ENCODE results near the gene VSTM2L. TPM values are rescaled to one million over a fixed set of nuclear protein-coding genes. Genes with fewer than 3 reads are reported as not detected.

Gene VSTM2L
- total and polyA plus RNA-seq, 2 of the 4 experiments (the other 2 are of a cell fraction), result 0.18 to 0.19 TPM

- no TSS peak for BruUV-seq (replicated peaks)
- Histone ChIP-seq H3K79me1 (ENCODE audit: low read depth in 1 of 2, low read length in 2 of 2) (no peaks in the 10 kb centered on the region), H2BK15ac (ENCODE audit: low read depth, low read length) (no peak overlapping the region), H3K4ac (ENCODE audit: low read depth, low read length) (no peak overlapping the region), H3K18ac (ENCODE audit: low read depth, low read length) (no peak overlapping the region), H4K20me1 (ENCODE audit: insufficient read depth, low read length) (peaks cover 13% of the 10 kb centered on the region; the same call in 1 of the 2 replicates), H2AK9ac (replicated peaks; ENCODE audit: low read depth, low read length, poor library complexity) (no peak overlapping the region), H2BK5ac (ENCODE audit: low read depth, low read length, poor library complexity, severe bottlenecking) (no peak overlapping the region), H3K9me1 (ENCODE audit: insufficient read depth, low read length) (peaks cover 6% of the 10 kb centered on the region), H3K14ac (replicated peaks; ENCODE audit: low read depth, low read length) (no peak overlapping the region), H2AFZ (replicated peaks; ENCODE audit: low read length, poor library complexity) (no peak overlapping the region), H2AK5ac (ENCODE audit: low read depth, low read length) (no peak overlapping the region), H3K4me3 (ENCODE audit: insufficient read depth, low read depth, low read length) (no peak overlapping the region), H4K8ac (ENCODE audit: low read depth in 2 of 2, low read length in 2 of 2) (no peak overlapping the region), H2BK120ac (ENCODE audit: low read depth, low read length) (no peak overlapping the region), H4K5ac (ENCODE audit: low read depth, low read length) (no peak overlapping the region), H3K4me2 (ENCODE audit: low read depth, low read length) (no peak overlapping the region), H3K9me3 (ENCODE audit: control insufficient read depth, insufficient read depth, low read length) (no peaks in the 10 kb centered on the region), H3K9ac (ENCODE audit: low read depth, low read length) (no peak overlapping the region), H3K56ac (ENCODE audit: extremely low read depth, insufficient read depth, low read length) (no peak overlapping the region), H3K23ac (ENCODE audit: low read depth, low read length) (no peak overlapping the region), H4K91ac (ENCODE audit: insufficient read depth, low read depth, low read length) (no peak overlapping the region), H3K36me3 (ENCODE audit: control insufficient read depth, insufficient read depth, low read length) (peaks cover 9% of the 10 kb centered on the region), H2BK20ac (ENCODE audit: low read depth, low read length) (no peak overlapping the region), H3K27ac (ENCODE audit: insufficient read depth, low read length) (no peak overlapping the region), H3K4me1 (ENCODE audit: control insufficient read depth, insufficient read depth, low read length) (peaks cover 10% of the 10 kb centered on the region), H3K27me3 (ENCODE audit: control insufficient read depth, insufficient read depth, low read length) (no peaks in the 10 kb centered on the region)
- ChIA-PET CTCF (no interaction called here), POLR2A (ENCODE audit: unreplicated experiment) (no interaction called here)
- dilution Hi-C loops (cut with HindIII; ENCODE audit: low sequenced_read_pairs, unreplicated experiment) (no loop called here), intact Hi-C loops (cut with micrococcal nuclease) (no loop called here), in situ Hi-C loops (cut with MboI; ENCODE audit: low sequenced_read_pairs) (no loop called here)
- TF ChIP-seq FOS (IDR thresholded peaks at IDR 0.05; ENCODE audit: low read depth, low read length) (no peak), BHLHE40 (IDR thresholded peaks at IDR 0.05; ENCODE audit: low read depth, low read length) (no peak), NFE2L2 (IDR thresholded peaks at IDR 0.05; ENCODE audit: low read depth, low read length) (no peak), USF2 (IDR thresholded peaks at IDR 0.05; ENCODE audit: low read depth, low read length) (no peak), ELK1 (IDR thresholded peaks at IDR 0.05; ENCODE audit: borderline replicate concordance, low read depth, low read length) (no peak), RCOR1 (IDR thresholded peaks at IDR 0.05; ENCODE audit: insufficient replicate concordance, low read length) (no peak), CHD1 (IDR thresholded peaks at IDR 0.05; ENCODE audit: low read depth, low read length) (no peak), RFX5 (IDR thresholded peaks at IDR 0.05; ENCODE audit: low read depth, low read length) (no peak), SMC3 (IDR thresholded peaks at IDR 0.05; ENCODE audit: low read depth, low read length) (no peak), POLR2A (IDR thresholded peaks at IDR 0.05; ENCODE audit: low read depth, low read length) (no peak), MXI1 (IDR thresholded peaks at IDR 0.05; ENCODE audit: borderline replicate concordance, low read depth, low read length) (no peak), CEBPB (IDR thresholded peaks at IDR 0.05; ENCODE audit: low read depth, low read length) (no peak), MAFK (IDR thresholded peaks at IDR 0.05; ENCODE audit: low read depth, low read length) (no peak), MAZ (IDR thresholded peaks at IDR 0.05; ENCODE audit: borderline replicate concordance, low read depth, low read length) (no peak), CTCF (conservative IDR thresholded peaks at IDR 0.05; ENCODE audit: low read depth, low read length) (no peak), RAD21 (IDR thresholded peaks at IDR 0.05; ENCODE audit: low read length) (no peak)
- 70% methylated on average over 3 of the region's 9 CpGs; no CpG with 5 or more reads in 1 of the 2 experiments for WGBS, 2 experiments (ENCODE audit: extremely low coverage in 2 of 2, insufficient read length in 1 of 2)
- ATAC-seq (ENCODE audit: low read depth), result no peak
- no peak for DNase-seq
These were observed 83.3 kb downstream of the VSTM2L start for GRCh38 chr20:37986044-37986858.
